HepG2 (cell line): ENCODE results near the gene DUSP9. TPM values are rescaled to one million over a fixed set of nuclear protein-coding genes. Genes with fewer than 3 reads are reported as not detected.

Experiments
- ATAC-seq: fragments of 200-7000 bp; cut with Tn5 transposase; 3 replicates; pipeline ENCODE4 v1.9.1; 2020; ENCODE audit warnings: mild to moderate bottlenecking, moderate library complexity
- BruUV-seq: library from RNA; stranded (reverse); fragments of 400-500 nt; replicated peaks from 2 replicates; lab custom pipeline; 2021; lab: Mats Ljungman, UMichigan
- CTCF ChIA-PET: fragments of 300-600 bp; formaldehyde crosslinking; extraction: SDS; loops from one replicate; lab custom pipeline; 2021; ENCODE audit warnings: low total read pairs, inconsistent platforms, low intra/inter-chr PET ratio; lab: Yijun Ruan, JAX
- POLR2A ChIA-PET: fragments of 350-600 bp; sonication (Branson Sonifier 250); formaldehyde crosslinking; loops from one replicate; lab custom pipeline; 2020; ENCODE audit warnings: antibody characterized with exemption, inconsistent platforms; lab: Yijun Ruan, JAX
- DNase-seq: peaks from one replicate; pipeline ENCODE4 v3.0.0-alpha.2; 2015; ENCODE audit warnings: low spot score
- FAIRE-seq: peaks from 3 replicates; lab custom pipeline; 2011; peaks lifted over from hg19 to GRCh38; lab: Jason Lieb, UNC
- H2AFZ ChIP-seq: one replicate; pipeline ENCODE4 v1.6.1; 2011; ENCODE audit warnings: low read length, inconsistent platforms
- H3K27ac ChIP-seq: fragments of 300-600 bp; 3 replicates; pipeline ENCODE4 v1.8.0; 2011; ENCODE audit warnings: mixed run types, mild to moderate bottlenecking, mixed read lengths, low read length, inconsistent platforms; ENCODE audit not compliant: insufficient read depth; ENCODE audit errors: extremely low read length
- H3K27me3 ChIP-seq, 2 experiments: fragments of 200-600 bp in 1 of 2; 2 replicates in 1 of 2; 3 replicates in 1 of 2; pipeline versions ENCODE4 v1.6.0 to v1.8.0; 2011; ENCODE audit warnings: low read length in 2 of 2, mild to moderate bottlenecking in 2 of 2, moderate library complexity in 2 of 2, inconsistent platforms in 1 of 2; ENCODE audit not compliant: insufficient read depth in 2 of 2, control insufficient read depth in 1 of 2
- H3K36me3 ChIP-seq, 2 experiments: fragments of 200-600 bp in 1 of 2; replicated peaks in 1 of 2; 2 replicates in 1 of 2; 3 replicates in 1 of 2; pipeline versions ENCODE4 v1.5.1 to v1.8.0; 2011; ENCODE audit warnings: low read length in 2 of 2, inconsistent platforms in 1 of 2; ENCODE audit not compliant: insufficient read depth in 2 of 2, control insufficient read depth in 1 of 2
- H3K4me1 ChIP-seq: 2 replicates; pipeline ENCODE4 v1.5.1; 2012; ENCODE audit warnings: low read length, inconsistent platforms; ENCODE audit not compliant: insufficient read depth
- H3K4me2 ChIP-seq: 2 replicates; pipeline ENCODE4 v1.6.0; 2011; ENCODE audit warnings: low read depth, low read length, inconsistent platforms
- H3K4me3 ChIP-seq, 3 experiments: fragments of 200-600 bp in 1 of 3; sonication (generic), shearing (Covaris generic) in 1 of 3; replicated peaks in 1 of 3; 2 replicates each; pipeline ENCODE4 v1.5.1; 2011 to 2016; ENCODE audit warnings: low read length in 3 of 3, inconsistent platforms in 2 of 3, low read depth in 2 of 3, mild to moderate bottlenecking in 2 of 3, control low read depth in 1 of 3, mixed read lengths in 1 of 3; ENCODE audit not compliant: insufficient read depth in 1 of 3
- H3K79me2 ChIP-seq: one replicate; pipeline ENCODE4 v1.6.1; 2011; ENCODE audit warnings: low read length, inconsistent platforms; ENCODE audit not compliant: insufficient read depth
- H3K9ac ChIP-seq: 2 replicates; pipeline ENCODE4 v1.6.0; 2011; ENCODE audit warnings: mild to moderate bottlenecking, low read depth, low read length, inconsistent platforms; ENCODE audit not compliant: insufficient read depth
- H3K9me3 ChIP-seq: 2 replicates; pipeline ENCODE4 v1.5.1; 2012; ENCODE audit warnings: mild to moderate bottlenecking, low read length
- H4K20me1 ChIP-seq: 2 replicates; pipeline ENCODE4 v1.6.0; 2011; ENCODE audit warnings: inconsistent platforms, mild to moderate bottlenecking, low read length, moderate library complexity; ENCODE audit not compliant: insufficient read depth
- CREB1 ChIP-seq, 2 experiments: fragments of 450-650 bp in 1 of 2; IDR thresholded peaks; 2 replicates each; pipeline ENCODE4 v1.6.1; 2016 to 2017; ENCODE audit warnings: control low read depth in 1 of 2, mild to moderate bottlenecking in 1 of 2, missing compliant biosample characterization in 1 of 2, missing genetic modification characterization in 1 of 2
- DR1 ChIP-seq: sonication (generic); formaldehyde crosslinking; IDR thresholded peaks from 2 replicates; pipeline ENCODE4 v1.8.0; 2021; ENCODE audit warnings: mild to moderate bottlenecking, missing genetic modification reagents, inconsistent platforms
- FOXP1 ChIP-seq, 2 experiments: fragments of 450-650 bp in 1 of 2; IDR thresholded peaks; 2 replicates each; pipeline ENCODE4 v1.6.1; 2017 to 2018; ENCODE audit warnings: antibody characterized with exemption in 1 of 2
- FUBP1 ChIP-seq: sonication (generic); formaldehyde crosslinking; IDR thresholded peaks from 2 replicates; pipeline ENCODE4 v1.5.1; 2020; ENCODE audit warnings: missing genetic modification reagents, mild to moderate bottlenecking, borderline replicate concordance
- KAT8 ChIP-seq: IDR thresholded peaks from 2 replicates; pipeline ENCODE4 v1.6.1; 2016; ENCODE audit warnings: missing genetic modification reagents, missing compliant biosample characterization
- MED13 ChIP-seq: sonication (generic); formaldehyde crosslinking; IDR thresholded peaks from 2 replicates; pipeline ENCODE4 v1.5.0; 2020; ENCODE audit warnings: missing genetic modification reagents
- MZF1 ChIP-seq: sonication (generic); formaldehyde crosslinking; IDR thresholded peaks from 2 replicates; pipeline ENCODE4 v1.8.1; 2023; ENCODE audit warnings: mild to moderate bottlenecking, missing genetic modification reagents, borderline replicate concordance
- NFYB ChIP-seq: sonication (generic); formaldehyde crosslinking; IDR thresholded peaks from 2 replicates; pipeline ENCODE4 v1.4.0; 2020; ENCODE audit warnings: missing genetic modification reagents
- NR2F1 ChIP-seq, 2 experiments: fragments of 450-650 bp in 1 of 2; formaldehyde crosslinking in 1 of 2; IDR thresholded peaks; 2 replicates each; pipeline versions ENCODE4 v1.5.0 to v1.6.1; 2016 to 2020; ENCODE audit warnings: mild to moderate bottlenecking in 1 of 2, missing compliant biosample characterization in 1 of 2, missing genetic modification reagents in 1 of 2, moderate library complexity in 1 of 2
- NR2F6 ChIP-seq, 2 experiments: IDR thresholded peaks; 2 replicates each; pipeline ENCODE4 v1.6.1; 2016; ENCODE audit warnings: antibody characterized with exemption in 1 of 2, mild to moderate bottlenecking in 1 of 2
- SMAD3 ChIP-seq: sonication (generic); formaldehyde crosslinking; IDR thresholded peaks from 2 replicates; pipeline ENCODE4 v1.4.0; 2020; ENCODE audit warnings: missing genetic modification reagents
- ZC3H4 ChIP-seq: sonication (generic); formaldehyde crosslinking; IDR thresholded peaks from 2 replicates; pipeline ENCODE4 v1.4.0; 2020; ENCODE audit warnings: missing genetic modification reagents, borderline replicate concordance
- ZNF781 ChIP-seq: sonication (generic); formaldehyde crosslinking; IDR thresholded peaks from 2 replicates; pipeline ENCODE4 v1.5.1; 2020; ENCODE audit warnings: borderline replicate concordance, mild to moderate bottlenecking, missing genetic modification reagents; ENCODE audit errors: not compliant biosample characterization
- WGBS: methylation state at CpG from one replicate; pipeline ENCODE4 v1.1.6; 2017; ENCODE audit warnings: low lambda C conversion rate; 5-methylcytosine and 5-hydroxymethylcytosine counted together
- in situ Hi-C: cut with HindIII; loops from 2 replicates; pipeline ENCODE4 v1.10.0; 2017; ENCODE audit warnings: low pct_unique_long_range_greater_than_20kb; ENCODE audit not compliant: extremely low pct_ligation_motif_present
- intact Hi-C: fragments of 100-400 bp; cut with micrococcal nuclease; formaldehyde crosslinking; loops from one replicate; pipeline ENCODE4 v1.10.0; 2022; ENCODE audit not compliant: unreplicated experiment
- polyA plus RNA-seq, 8 experiments: library from polyadenylated mRNA; depleted of rRNA in 3 of 8; stranded (reverse) in 7 of 8; unstranded in 1 of 8; fragments of >200 nt; fragmentation: Illumina TruSeq in 4 of 8; extraction: Trizol in 4 of 8; gene quantifications; 2 replicates each; pipeline versions ENCODE4 v1.2.1 to v1.2.3, GENCODE V29; 2011 to 2016; ENCODE audit warnings: low read depth in 4 of 8, missing spikeins in 1 of 8, mixed read lengths in 1 of 8; ENCODE audit not compliant: insufficient read depth in 1 of 8
- total RNA-seq, 5 experiments: library from RNA; depleted of rRNA; stranded (reverse); fragments of >200 nt; fragmentation: Illumina TruSeq; extraction: Trizol; gene quantifications; 2 replicates each; pipeline ENCODE4 v1.2.3, GENCODE V29; 2016; ENCODE audit warnings: low read depth in 1 of 5
- TF ChIP-seq, protein P1 (sequence below): sonication (generic); formaldehyde crosslinking; IDR thresholded peaks from 2 replicates; pipeline ENCODE4 v1.4.0; 2020; ENCODE audit warnings: mild to moderate bottlenecking, missing genetic modification reagents, borderline replicate concordance
- TF ChIP-seq, protein P2 (sequence below): sonication (generic); formaldehyde crosslinking; IDR thresholded peaks from 2 replicates; pipeline ENCODE4 v1.4.0; 2020; ENCODE audit warnings: missing genetic modification reagents, mild to moderate bottlenecking, borderline replicate concordance

The DUSP9 gene
- total and polyA plus RNA-seq, 2 of the 13 experiments (the other 11 are each of a cell fraction or from before 2014, with no cell fraction given) = 235 to 435 TPM

- TF ChIP-seq, protein P1, sequence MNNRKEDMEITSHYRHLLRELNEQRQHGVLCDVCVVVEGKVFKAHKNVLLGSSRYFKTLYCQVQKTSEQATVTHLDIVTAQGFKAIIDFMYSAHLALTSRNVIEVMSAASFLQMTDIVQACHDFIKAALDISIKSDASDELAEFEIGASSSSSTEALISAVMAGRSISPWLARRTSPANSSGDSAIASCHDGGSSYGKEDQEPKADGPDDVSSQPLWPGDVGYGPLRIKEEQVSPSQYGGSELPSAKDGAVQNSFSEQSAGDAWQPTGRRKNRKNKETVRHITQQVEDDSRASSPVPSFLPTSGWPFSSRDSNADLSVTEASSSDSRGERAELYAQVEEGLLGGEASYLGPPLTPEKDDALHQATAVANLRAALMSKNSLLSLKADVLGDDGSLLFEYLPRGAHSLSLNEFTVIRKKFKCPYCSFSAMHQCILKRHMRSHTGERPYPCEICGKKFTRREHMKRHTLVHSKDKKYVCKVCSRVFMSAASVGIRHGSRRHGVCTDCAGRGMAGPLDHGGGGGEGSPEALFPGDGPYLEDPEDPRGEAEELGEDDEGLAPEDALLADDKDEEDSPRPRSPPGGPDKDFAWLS (CRISPR knock-in tag) = no peak
- TF ChIP-seq NR2F6 (IDR thresholded peaks at IDR 0.05) = no peak
- TF ChIP-seq NR2F6 (CRISPR knock-in tag; IDR thresholded peaks at IDR 0.05) = no peak
Observed at GRCh38 chrX:153645151-153645550, 1.9 kb upstream of the DUSP9 start (continued).

DNA sequence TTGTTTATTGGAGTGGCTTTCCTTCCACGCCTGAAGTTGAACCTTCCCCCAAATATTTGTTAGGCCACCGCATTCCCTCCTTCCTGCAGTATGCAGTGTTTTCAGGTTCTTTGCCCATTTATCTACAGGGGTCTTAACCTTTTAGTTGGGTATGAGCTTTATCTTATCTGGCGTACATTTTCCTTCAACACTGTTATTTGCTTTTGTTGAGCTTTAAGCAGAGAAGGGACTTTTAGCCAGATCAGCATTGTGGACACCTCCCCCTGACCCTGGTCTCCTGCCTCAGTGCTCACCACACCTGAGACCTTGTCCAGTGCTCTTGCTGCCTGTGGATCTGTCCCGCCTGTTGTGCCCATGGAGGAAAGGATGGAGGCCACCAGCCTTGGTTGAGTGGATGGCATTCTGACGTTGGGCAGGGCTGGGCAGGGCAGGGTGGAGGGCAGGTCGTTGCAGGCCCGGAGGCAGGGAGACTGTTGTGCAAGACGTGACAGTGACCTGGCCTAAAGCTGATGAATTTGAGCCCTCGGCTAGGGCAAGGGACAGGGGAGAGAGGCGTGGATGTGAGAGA lies 998 bp upstream of the DUSP9 start:
- H3K27ac ChIP-seq = peak overlapping the region; percentile 81
- H3K79me2 ChIP-seq = peaks cover 52% of the 10 kb centered on the region
- H2AFZ ChIP-seq = no peak overlapping the region
- ChIA-PET POLR2A (interaction anchor here (0.9 to 15.1 kb wide), 7 partner anchors 10 to 81 kb away, joined by 3 to 596 read pairs (median 7); no protein-coding TSS in a partner anchor), CTCF (interaction anchor here (3.0 kb wide), 1 partner anchor 36 kb away, joined by 10 read pairs; no protein-coding TSS in a partner anchor)
- DNase-seq = peak; percentile 79
- peaks cover 0 to 3% of the 10 kb centered on the region in 2 experiments; a peak in 1 of 5 replicates for H3K36me3 ChIP-seq
- peak overlapping the region; percentile 23 to 73 (median 61); a peak in 4 of 6 replicates for H3K4me3 ChIP-seq
- H3K4me1 ChIP-seq = peaks cover 53% of the 10 kb centered on the region
- ATAC-seq = peak; percentile 6
- no peaks in the 10 kb centered on the region for H3K9me3 ChIP-seq
- no peaks in the 10 kb centered on the region; a peak in 1 of 5 replicates for H3K27me3 ChIP-seq
- H3K4me2 ChIP-seq = peak overlapping the region; percentile 84
- intact Hi-C loops (loop anchor here (2.0 kb wide), 1 partner anchor 23 kb away; no protein-coding TSS in a partner anchor), in situ Hi-C loops (loop anchor here (5.0 kb wide), 1 partner anchor 34 kb away; no protein-coding TSS in a partner anchor)
- BruUV-seq = no TSS peak
- H3K9ac ChIP-seq = peak overlapping the region; percentile 65
- peaks cover 13% of the 10 kb centered on the region; the same call in 1 of the 2 replicates for H4K20me1 ChIP-seq
- 2% methylated on average over 9 of the region's 10 CpGs for WGBS
- peak; percentile 97 for FAIRE-seq
- no peak for TF ChIP-seq CREB1 (IDR thresholded peaks at IDR 0.05)
- no peak for TF ChIP-seq CREB1 (CRISPR knock-in tag; IDR thresholded peaks at IDR 0.05)
- TF ChIP-seq, protein P2, sequence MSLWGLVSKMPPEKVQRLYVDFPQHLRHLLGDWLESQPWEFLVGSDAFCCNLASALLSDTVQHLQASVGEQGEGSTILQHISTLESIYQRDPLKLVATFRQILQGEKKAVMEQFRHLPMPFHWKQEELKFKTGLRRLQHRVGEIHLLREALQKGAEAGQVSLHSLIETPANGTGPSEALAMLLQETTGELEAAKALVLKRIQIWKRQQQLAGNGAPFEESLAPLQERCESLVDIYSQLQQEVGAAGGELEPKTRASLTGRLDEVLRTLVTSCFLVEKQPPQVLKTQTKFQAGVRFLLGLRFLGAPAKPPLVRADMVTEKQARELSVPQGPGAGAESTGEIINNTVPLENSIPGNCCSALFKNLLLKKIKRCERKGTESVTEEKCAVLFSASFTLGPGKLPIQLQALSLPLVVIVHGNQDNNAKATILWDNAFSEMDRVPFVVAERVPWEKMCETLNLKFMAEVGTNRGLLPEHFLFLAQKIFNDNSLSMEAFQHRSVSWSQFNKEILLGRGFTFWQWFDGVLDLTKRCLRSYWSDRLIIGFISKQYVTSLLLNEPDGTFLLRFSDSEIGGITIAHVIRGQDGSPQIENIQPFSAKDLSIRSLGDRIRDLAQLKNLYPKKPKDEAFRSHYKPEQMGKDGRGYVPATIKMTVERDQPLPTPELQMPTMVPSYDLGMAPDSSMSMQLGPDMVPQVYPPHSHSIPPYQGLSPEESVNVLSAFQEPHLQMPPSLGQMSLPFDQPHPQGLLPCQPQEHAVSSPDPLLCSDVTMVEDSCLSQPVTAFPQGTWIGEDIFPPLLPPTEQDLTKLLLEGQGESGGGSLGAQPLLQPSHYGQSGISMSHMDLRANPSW = no peak
- TF ChIP-seq MZF1 (CRISPR knock-in tag) = no peak
- TF ChIP-seq DR1 (CRISPR knock-in tag) = no peak
- TF ChIP-seq FUBP1 (CRISPR knock-in tag) = no peak
- no peak for TF ChIP-seq ZC3H4 (CRISPR knock-in tag)
- TF ChIP-seq NFYB (CRISPR knock-in tag) = no peak
- TF ChIP-seq MED13 (CRISPR knock-in tag) = peak; percentile 38; the same call in 1 of the 2 replicates
- no peak for TF ChIP-seq SMAD3
- no peak for TF ChIP-seq ZNF781 (CRISPR knock-in tag)
- peak in 1 of 2 experiments; percentile 24; a peak in 2 of 4 replicates for TF ChIP-seq NR2F1 (CRISPR knock-in tag; IDR thresholded peaks at IDR 0.05)
- no peak for TF ChIP-seq KAT8
- no peak for TF ChIP-seq FOXP1 (IDR thresholded peaks at IDR 0.05)
- TF ChIP-seq FOXP1 (CRISPR knock-in tag; IDR thresholded peaks at IDR 0.05) = peak; percentile 34; the same call in 1 of the 2 replicates
